Measurements from ENCODE around the gene TNS3. TPM values are rescaled to one million over a fixed set of nuclear protein-coding genes. Genes with fewer than 3 reads are reported as not detected.
A peak's percentile ranks its signal among the peaks of the same experiment; 100 is the strongest.

Gene TNS3
- total RNA-seq, 1 donor from 2014 or later = 174 TPM

- H3K27me3 ChIP-seq (ENCODE audit: low read depth) = no peaks in the 10 kb centered on the region
- H3K4me1 ChIP-seq = peaks cover 56% of the 10 kb centered on the region
- DNase-seq = no peak
- no peak for TF ChIP-seq CTCF (IDR thresholded peaks at IDR 0.05)
- intact Hi-C loops (cut with DNase I) = no loop called here
- ATAC-seq = no peak
- H3K4me3 ChIP-seq = no peak overlapping the region
- H3K27ac ChIP-seq = no peak overlapping the region
- no peaks in the 10 kb centered on the region for H3K9me3 ChIP-seq
- H3K36me3 ChIP-seq = peaks cover 7% of the 10 kb centered on the region
Observed at GRCh38 chr7:47515305-47515834, 66.5 kb downstream of the TNS3 start.

- Histone ChIP-seq H3K4me3 (no peak overlapping the region), H3K36me3 (peaks cover 7% of the 10 kb centered on the region), H3K9me3 (no peaks in the 10 kb centered on the region), H3K27me3 (ENCODE audit: low read depth) (no peaks in the 10 kb centered on the region), H3K27ac (no peak overlapping the region), H3K4me1 (peaks cover 50% of the 10 kb centered on the region)
- no peak for TF ChIP-seq CTCF (IDR thresholded peaks at IDR 0.05)
- ATAC-seq = no peak
- DNase-seq = no peak
- intact Hi-C loops (cut with DNase I) = no loop called here
Observed at GRCh38 chr7:47514818-47515217, 67.1 kb downstream of the TNS3 start.

- Histone ChIP-seq H3K27me3 (ENCODE audit: low read depth) (no peaks in the 10 kb centered on the region), H3K4me3 (no peak overlapping the region), H3K36me3 (peaks cover 7% of the 10 kb centered on the region), H3K4me1 (peaks cover 48% of the 10 kb centered on the region), H3K9me3 (no peaks in the 10 kb centered on the region), H3K27ac (no peak overlapping the region)
- TF ChIP-seq CTCF (IDR thresholded peaks at IDR 0.05) = no peak
- intact Hi-C loops (cut with DNase I) = no loop called here
- DNase-seq (no peak), ATAC-seq (no peak)
Observed at GRCh38 chr7:47514367-47514766, 67.5 kb downstream of the TNS3 start.

- TF ChIP-seq CTCF (IDR thresholded peaks at IDR 0.05) = no peak
- peaks cover 7% of the 10 kb centered on the region for H3K36me3 ChIP-seq
- peak overlapping the region; percentile 25 for H3K27ac ChIP-seq
- H3K9me3 ChIP-seq = no peaks in the 10 kb centered on the region
- H3K27me3 ChIP-seq (ENCODE audit: low read depth) = no peaks in the 10 kb centered on the region
- ATAC-seq = peak; percentile 55 to 65
- intact Hi-C loops (cut with DNase I) = no loop called here
- no peak overlapping the region for H3K4me3 ChIP-seq
- H3K4me1 ChIP-seq = peaks cover 46% of the 10 kb centered on the region
- DNase-seq = no peak
Observed at GRCh38 chr7:47513741-47514241, 68.1 kb downstream of the TNS3 start.

GRCh38 chr7:47512481-47513176 is 69.3 kb downstream of the TNS3 start:
- no peaks in the 10 kb centered on the region for H3K27me3 ChIP-seq (ENCODE audit: low read depth)
- no peak for TF ChIP-seq CTCF (IDR thresholded peaks at IDR 0.05)
- H3K4me1 ChIP-seq = peaks cover 45% of the 10 kb centered on the region
- DNase-seq (no peak), ATAC-seq (peak in 1 of 2 donors; percentile 20)
- intact Hi-C loops (cut with DNase I) = no loop called here
- H3K27ac ChIP-seq = peak overlapping the region; percentile 25
- peaks cover 3% of the 10 kb centered on the region for H3K36me3 ChIP-seq
- H3K4me3 ChIP-seq = no peak overlapping the region
- no peaks in the 10 kb centered on the region for H3K9me3 ChIP-seq
